Measurements from ENCODE around the gene ZIC1.

ZIC1 gene

GRCh38 chr3:147418808-147419701, 9.9 kb downstream of the ZIC1 start:
- TF ChIP-seq ISL1 (CRISPR knock-in tag; IDR thresholded peaks at IDR 0.05) = no peak
- no peak for TF ChIP-seq SNAI2 (CRISPR knock-in tag; IDR thresholded peaks at IDR 0.05)
- no peak for TF ChIP-seq OSR1 (CRISPR knock-in tag; IDR thresholded peaks at IDR 0.05)
- TF ChIP-seq BACH2 (CRISPR knock-in tag; IDR thresholded peaks at IDR 0.05; ENCODE audit: borderline replicate concordance) = no peak
- ATAC-seq = peak; percentile 17; the same call in 2 of the 3 replicates

- ATAC-seq = no peak
- TF ChIP-seq SNAI2 (CRISPR knock-in tag; IDR thresholded peaks at IDR 0.05) (no peak), ZFP3 (CRISPR knock-in tag; IDR thresholded peaks at IDR 0.05) (no peak), CSDC2 (CRISPR knock-in tag; IDR thresholded peaks at IDR 0.05) (no peak), PPARA (CRISPR knock-in tag; IDR thresholded peaks at IDR 0.05; ENCODE audit: borderline replicate concordance) (no peak), TOX (CRISPR knock-in tag; IDR thresholded peaks at IDR 0.05; ENCODE audit: borderline replicate concordance) (no peak), CSRNP3 (CRISPR knock-in tag; IDR thresholded peaks at IDR 0.05) (no peak)
Measured at GRCh38 chr3:147419781-147420224, 10.6 kb downstream of the ZIC1 start.

GRCh38 chr3:147420353-147421183, 11.4 kb downstream of the ZIC1 start:
- ATAC-seq = no peak

DNA sequence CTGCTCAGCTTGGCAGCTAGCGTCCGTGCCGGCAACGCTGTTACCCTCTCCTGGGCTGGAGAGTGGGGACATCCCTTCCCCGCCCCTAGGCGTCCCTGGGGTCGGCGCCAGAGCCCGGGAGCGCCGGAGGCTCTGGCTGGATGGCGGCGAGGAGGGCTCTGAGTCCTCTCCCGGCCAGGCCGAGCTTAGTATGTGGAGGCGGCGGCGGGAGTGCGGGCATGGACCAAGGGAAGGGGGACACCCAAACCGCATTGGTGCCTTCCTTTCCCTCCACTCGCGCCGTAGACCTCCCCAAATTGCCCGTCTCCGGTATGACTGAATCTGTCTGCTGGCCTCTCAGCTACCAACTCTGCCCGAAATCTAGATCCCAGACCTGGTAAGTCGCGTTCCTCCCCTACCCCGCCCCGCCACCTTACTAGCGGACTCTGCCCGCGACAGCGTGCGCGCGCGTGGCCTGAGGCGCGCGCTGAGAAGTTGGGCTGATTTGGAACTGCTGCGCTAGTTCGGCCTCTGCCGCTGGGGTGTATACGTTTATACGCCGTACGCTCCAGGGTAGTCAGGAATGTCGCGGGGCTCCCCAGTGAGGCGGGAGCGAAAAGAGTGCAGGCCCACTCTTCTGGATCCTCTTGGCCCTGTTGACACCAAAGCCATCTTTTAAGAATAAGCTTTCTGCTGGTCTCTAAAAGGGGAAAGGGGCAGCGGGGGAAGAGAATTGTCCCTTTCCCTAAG, 12.2 kb downstream of the ZIC1 start:
- peak; percentile 22 for ATAC-seq
- TF ChIP-seq ESRRG (CRISPR knock-in tag; IDR thresholded peaks at IDR 0.05) = no peak
- TF ChIP-seq OSR1 (CRISPR knock-in tag; IDR thresholded peaks at IDR 0.05) = no peak

More at GRCh38 chr3:147420353-147421183, 11.4 kb downstream of the ZIC1 start:
- TF ChIP-seq GLIS3 (CRISPR knock-in tag; IDR thresholded peaks at IDR 0.05) (no peak), ZC3H10 (CRISPR knock-in tag; IDR thresholded peaks at IDR 0.05) (no peak), RARB (CRISPR knock-in tag; IDR thresholded peaks at IDR 0.05) (no peak), CSDC2 (CRISPR knock-in tag; IDR thresholded peaks at IDR 0.05) (no peak), SNAI2 (CRISPR knock-in tag; IDR thresholded peaks at IDR 0.05) (no peak), ZFP30 (CRISPR knock-in tag; IDR thresholded peaks at IDR 0.05) (no peak), ZFP3 (CRISPR knock-in tag; IDR thresholded peaks at IDR 0.05) (no peak), PATZ1 (CRISPR knock-in tag; IDR thresholded peaks at IDR 0.05; ENCODE audit: borderline replicate concordance) (no peak)
- TF ChIP-seq, protein P1, sequence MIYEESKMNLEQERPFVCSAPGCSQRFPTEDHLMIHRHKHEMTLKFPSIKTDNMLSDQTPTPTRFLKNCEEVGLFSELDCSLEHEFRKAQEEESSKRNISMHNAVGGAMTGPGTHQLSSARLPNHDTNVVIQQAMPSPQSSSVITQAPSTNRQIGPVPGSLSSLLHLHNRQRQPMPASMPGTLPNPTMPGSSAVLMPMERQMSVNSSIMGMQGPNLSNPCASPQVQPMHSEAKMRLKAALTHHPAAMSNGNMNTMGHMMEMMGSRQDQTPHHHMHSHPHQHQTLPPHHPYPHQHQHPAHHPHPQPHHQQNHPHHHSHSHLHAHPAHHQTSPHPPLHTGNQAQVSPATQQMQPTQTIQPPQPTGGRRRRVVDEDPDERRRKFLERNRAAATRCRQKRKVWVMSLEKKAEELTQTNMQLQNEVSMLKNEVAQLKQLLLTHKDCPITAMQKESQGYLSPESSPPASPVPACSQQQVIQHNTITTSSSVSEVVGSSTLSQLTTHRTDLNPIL (CRISPR knock-in tag; IDR thresholded peaks at IDR 0.05; ENCODE audit: low read depth) = no peak

DNA sequence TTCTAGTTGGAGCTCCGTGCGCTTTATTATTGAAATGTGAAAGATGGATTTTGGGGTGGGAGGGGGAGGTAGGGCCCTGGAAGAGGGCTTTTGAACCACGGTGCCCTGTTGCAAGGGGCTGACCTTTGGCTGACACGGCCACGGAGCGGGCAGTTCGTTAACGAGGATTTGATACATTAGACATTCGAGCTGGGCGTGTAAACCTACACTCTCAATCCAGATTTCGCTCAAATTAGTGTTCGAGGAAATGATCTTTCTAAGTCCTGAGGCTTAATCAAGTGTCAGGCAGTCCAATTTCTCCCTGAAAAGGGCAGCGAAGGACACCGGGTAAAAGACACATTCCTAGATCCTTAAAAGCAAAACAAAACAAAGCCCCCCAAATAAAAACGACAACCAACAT, 13.0 kb downstream of the ZIC1 start:
- TF ChIP-seq ZC3H10 (CRISPR knock-in tag; IDR thresholded peaks at IDR 0.05) (no peak), CSRNP3 (CRISPR knock-in tag; IDR thresholded peaks at IDR 0.05) (no peak), POU6F1 (CRISPR knock-in tag; IDR thresholded peaks at IDR 0.05; ENCODE audit: borderline replicate concordance, low read depth) (no peak), ISL1 (CRISPR knock-in tag; IDR thresholded peaks at IDR 0.05) (no peak), GLIS3 (CRISPR knock-in tag; IDR thresholded peaks at IDR 0.05) (no peak), ZFP30 (CRISPR knock-in tag; IDR thresholded peaks at IDR 0.05) (no peak), ZNF8 (CRISPR knock-in tag; IDR thresholded peaks at IDR 0.05) (no peak), TCF4 (CRISPR knock-in tag; IDR thresholded peaks at IDR 0.05; ENCODE audit: borderline replicate concordance) (no peak), SNAI2 (CRISPR knock-in tag; IDR thresholded peaks at IDR 0.05) (no peak), ZFP3 (CRISPR knock-in tag; IDR thresholded peaks at IDR 0.05) (no peak)
- TF ChIP-seq, protein P1 (CRISPR knock-in tag; IDR thresholded peaks at IDR 0.05; ENCODE audit: low read depth) = no peak
- no peak for ATAC-seq
